Loucy (cell line): Measurements from ENCODE around the gene CUEDC1.

Experiments used
- EZH2phosphoT487 ChIP-seq: fragments of 200-600 bp; IDR thresholded peaks from 2 replicates; pipeline ENCODE4 v1.6.1; 2018; ENCODE audit warnings: antibody characterized with exemption, mild to moderate bottlenecking, moderate library complexity, borderline replicate concordance
- TF ChIP-seq, protein P1 (sequence below): fragments of 200-600 bp; sonication (generic); conservative IDR thresholded peaks from 2 replicates; pipeline ENCODE4 v1.5.1; 2014; ENCODE audit warnings: mild to moderate bottlenecking, antibody characterized with exemption, low read length

DNA sequence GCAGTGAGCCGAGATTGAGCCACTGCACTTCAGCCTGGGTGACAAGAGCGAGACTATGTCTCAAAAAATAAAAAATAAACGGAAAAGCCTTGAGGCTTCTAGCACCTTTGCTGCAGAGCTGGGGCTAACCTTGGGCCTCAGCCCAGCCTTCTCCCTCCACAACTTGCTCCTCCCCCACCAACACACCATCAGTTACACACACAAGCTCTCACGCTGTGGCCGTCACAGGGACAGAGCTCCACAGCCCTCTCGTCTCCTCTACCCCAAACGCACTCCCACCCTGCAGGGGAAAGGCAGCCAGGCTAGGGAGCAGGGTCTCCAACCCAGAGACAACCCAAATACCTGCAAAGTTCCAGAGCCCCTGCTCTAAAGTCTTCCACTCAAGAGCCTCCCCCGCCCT, 83.3 kb downstream of the CUEDC1 start:
- TF ChIP-seq, protein P1, sequence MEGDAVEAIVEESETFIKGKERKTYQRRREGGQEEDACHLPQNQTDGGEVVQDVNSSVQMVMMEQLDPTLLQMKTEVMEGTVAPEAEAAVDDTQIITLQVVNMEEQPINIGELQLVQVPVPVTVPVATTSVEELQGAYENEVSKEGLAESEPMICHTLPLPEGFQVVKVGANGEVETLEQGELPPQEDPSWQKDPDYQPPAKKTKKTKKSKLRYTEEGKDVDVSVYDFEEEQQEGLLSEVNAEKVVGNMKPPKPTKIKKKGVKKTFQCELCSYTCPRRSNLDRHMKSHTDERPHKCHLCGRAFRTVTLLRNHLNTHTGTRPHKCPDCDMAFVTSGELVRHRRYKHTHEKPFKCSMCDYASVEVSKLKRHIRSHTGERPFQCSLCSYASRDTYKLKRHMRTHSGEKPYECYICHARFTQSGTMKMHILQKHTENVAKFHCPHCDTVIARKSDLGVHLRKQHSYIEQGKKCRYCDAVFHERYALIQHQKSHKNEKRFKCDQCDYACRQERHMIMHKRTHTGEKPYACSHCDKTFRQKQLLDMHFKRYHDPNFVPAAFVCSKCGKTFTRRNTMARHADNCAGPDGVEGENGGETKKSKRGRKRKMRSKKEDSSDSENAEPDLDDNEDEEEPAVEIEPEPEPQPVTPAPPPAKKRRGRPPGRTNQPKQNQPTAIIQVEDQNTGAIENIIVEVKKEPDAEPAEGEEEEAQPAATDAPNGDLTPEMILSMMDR, result no peak
- no peak for TF ChIP-seq EZH2phosphoT487
